ENCODE data around the gene TERT. TPM values are rescaled to one million over a fixed set of nuclear protein-coding genes. Genes with fewer than 3 reads are reported as not detected.
A peak's percentile ranks its signal among the peaks of the same experiment; 100 is the strongest.

The TERT gene
- polyA plus RNA-seq, 1 experiment = not detected

GRCh38 chr5:1209896-1210776, 84.7 kb downstream of the TERT start:
- DNase-seq (ENCODE audit: low read depth, low spot score) = no peak
- Histone ChIP-seq H3K27me3 (ENCODE audit: control insufficient read depth, insufficient read depth, low read length) (peaks cover 7% of the 10 kb centered on the region), H3K4me3 (ENCODE audit: low read depth, low read length) (no peak overlapping the region), H3K9me3 (ENCODE audit: control insufficient read depth, insufficient read depth, low read length) (peaks cover 38% of the 10 kb centered on the region), H3K27ac (ENCODE audit: low read depth, low read length) (no peak overlapping the region)
- TF ChIP-seq CTCF (IDR thresholded peaks at IDR 0.05; ENCODE audit: low read depth, low read length) = no peak
- ChIA-PET CTCF (no interaction called here), POLR2A (no interaction called here)

GRCh38 chr5:1209489-1209852, 85.4 kb downstream of the TERT start:
- ChIA-PET POLR2A (no interaction called here), CTCF (interaction anchor here (0.6 to 1.5 kb wide), 2 partner anchors 189 to 436 kb away, joined by 3 to 14 read pairs; no protein-coding TSS in a partner anchor)
- Histone ChIP-seq H3K4me3 (ENCODE audit: low read depth, low read length) (no peak overlapping the region), H3K27ac (ENCODE audit: low read depth, low read length) (no peak overlapping the region), H3K27me3 (ENCODE audit: control insufficient read depth, insufficient read depth, low read length) (peaks cover 10% of the 10 kb centered on the region), H3K9me3 (ENCODE audit: control insufficient read depth, insufficient read depth, low read length) (peaks cover 34% of the 10 kb centered on the region)
- TF ChIP-seq CTCF (IDR thresholded peaks at IDR 0.05; ENCODE audit: low read depth, low read length) = no peak
- DNase-seq (ENCODE audit: low read depth, low spot score) = no peak

- Histone ChIP-seq H3K4me3 (ENCODE audit: low read depth, low read length) (no peak overlapping the region), H3K27ac (ENCODE audit: low read depth, low read length) (no peak overlapping the region), H3K27me3 (ENCODE audit: control insufficient read depth, insufficient read depth, low read length) (peaks cover 10% of the 10 kb centered on the region), H3K9me3 (ENCODE audit: control insufficient read depth, insufficient read depth, low read length) (peaks cover 28% of the 10 kb centered on the region)
- peak; percentile 50 for TF ChIP-seq CTCF (IDR thresholded peaks at IDR 0.05; ENCODE audit: low read depth, low read length)
- POLR2A ChIA-PET = no interaction called here
- CTCF ChIA-PET = interaction anchor here (0.6 to 1.5 kb wide), 3 partner anchors 189 to 436 kb away, joined by 3 to 14 read pairs (median 5); no protein-coding TSS in a partner anchor
- DNase-seq (ENCODE audit: low read depth, low spot score) = no peak
These were observed 86.0 kb downstream of the TERT start for GRCh38 chr5:1208743-1209488.

GRCh38 chr5:1208221-1208742, 86.6 kb downstream of the TERT start:
- no peak overlapping the region for H3K4me3 ChIP-seq (ENCODE audit: low read depth, low read length)
- peaks cover 10% of the 10 kb centered on the region for H3K27me3 ChIP-seq (ENCODE audit: control insufficient read depth, insufficient read depth, low read length)
- no peak for TF ChIP-seq CTCF (IDR thresholded peaks at IDR 0.05; ENCODE audit: low read depth, low read length)
- ChIA-PET CTCF (interaction anchor here (0.6 to 1.5 kb wide), 2 partner anchors 399 to 437 kb away, joined by 5 to 14 read pairs; no protein-coding TSS in a partner anchor), POLR2A (no interaction called here)
- DNase-seq (ENCODE audit: low read depth, low spot score) = no peak
- H3K27ac ChIP-seq (ENCODE audit: low read depth, low read length) = no peak overlapping the region
- peaks cover 22% of the 10 kb centered on the region for H3K9me3 ChIP-seq (ENCODE audit: control insufficient read depth, insufficient read depth, low read length)
